Measurements from ENCODE around the gene ACADS. TPM values are rescaled to one million over a fixed set of nuclear protein-coding genes. Genes with fewer than 3 reads are reported as not detected.
"Not testable (repeated sequence)": the region's sequence is repeated elsewhere in the genome, so short reads cannot be mapped to it uniquely, and the experiment has no call there.

Gene ACADS
- total RNA-seq, 1 donor from 2014 or later = 58.5 TPM

GRCh38 chr12:120726510-120726793, 826 bp downstream of the ACADS start:
- intact Hi-C loops (cut with DNase I) = loop anchor here (5.0 to 10.0 kb wide), 2 partner anchors 144 to 248 kb away; partner anchors contain the start of genes HNF1A and POP5
- Histone ChIP-seq H3K9me3 (no peaks in the 10 kb centered on the region), H3K27me3 (no peaks in the 10 kb centered on the region), H3K27ac (peak overlapping the region; percentile 83 to 85), H3K4me3 (peak overlapping the region in 1 of 2 donors; percentile 75), H3K4me1 (peaks cover 0 to 8% of the 10 kb centered on the region in 2 donors), H3K36me3 (peaks cover 17 to 34% of the 10 kb centered on the region in 2 donors)
- TF ChIP-seq CTCF (IDR thresholded peaks at IDR 0.05) = no peak
- DNase-seq (ENCODE audit: low spot score in 2 of 2) = no peak

- intact Hi-C loops (cut with DNase I) = loop anchor here (5.0 to 10.0 kb wide), 2 partner anchors 145 to 248 kb away; partner anchors contain the start of genes HNF1A and POP5
Observed at GRCh38 chr12:120726961-120727360, 1.3 kb downstream of the ACADS start.

GRCh38 chr12:120732198-120732597, 6.6 kb downstream of the ACADS start:
- H3K4me1 ChIP-seq; DNase-seq (ENCODE audit: low spot score in 2 of 2); H3K27me3 ChIP-seq; intact Hi-C loops (cut with DNase I); H3K27ac ChIP-seq; H3K4me3 ChIP-seq; H3K9me3 ChIP-seq: not testable (repeated sequence)
- H3K36me3 ChIP-seq = peaks cover 7 to 14% of the 10 kb centered on the region in 2 donors

More at GRCh38 chr12:120726961-120727360, 1.3 kb downstream of the ACADS start:
- no peak for DNase-seq (ENCODE audit: low spot score in 2 of 2)
- no peaks in the 10 kb centered on the region for H3K27me3 ChIP-seq
- no peaks in the 10 kb centered on the region for H3K9me3 ChIP-seq
- peak overlapping the region in 1 of 2 donors; percentile 85 for H3K27ac ChIP-seq
- no peak overlapping the region for H3K4me3 ChIP-seq
- no peak for TF ChIP-seq CTCF (IDR thresholded peaks at IDR 0.05)
- H3K36me3 ChIP-seq = peaks cover 14 to 30% of the 10 kb centered on the region in 2 donors
- H3K4me1 ChIP-seq = peaks cover 0 to 8% of the 10 kb centered on the region in 2 donors

GRCh38 chr12:120733574-120733973, 7.9 kb downstream of the ACADS start:
- Histone ChIP-seq H3K4me3 (no peak overlapping the region), H3K36me3 (peaks cover 10 to 17% of the 10 kb centered on the region in 2 donors), H3K27me3 (no peaks in the 10 kb centered on the region), H3K9me3 (no peaks in the 10 kb centered on the region), H3K27ac (no peak overlapping the region), H3K4me1 (no peaks in the 10 kb centered on the region)
- intact Hi-C loops (cut with DNase I) = no loop called here
- no peak for DNase-seq (ENCODE audit: low spot score in 2 of 2)
- TF ChIP-seq CTCF (IDR thresholded peaks at IDR 0.05) = no peak

- DNase-seq (ENCODE audit: low spot score in 2 of 2) = no peak
- intact Hi-C loops (cut with DNase I) = no loop called here
Observed at GRCh38 chr12:120734210-120734609, 8.6 kb downstream of the ACADS start.

GRCh38 chr12:120735181-120735580, 9.6 kb downstream of the ACADS start:
- intact Hi-C loops (cut with DNase I) = no loop called here
- H3K4me1 ChIP-seq = no peaks in the 10 kb centered on the region
- no peak overlapping the region for H3K4me3 ChIP-seq
- no peak for DNase-seq (ENCODE audit: low spot score in 2 of 2)
- H3K27ac ChIP-seq = no peak overlapping the region
- TF ChIP-seq CTCF (IDR thresholded peaks at IDR 0.05) = no peak
- H3K27me3 ChIP-seq = no peaks in the 10 kb centered on the region
- H3K36me3 ChIP-seq = peaks cover 11 to 22% of the 10 kb centered on the region in 2 donors
- H3K9me3 ChIP-seq = no peaks in the 10 kb centered on the region

More at GRCh38 chr12:120734210-120734609, 8.6 kb downstream of the ACADS start:
- TF ChIP-seq CTCF (IDR thresholded peaks at IDR 0.05) = no peak
- Histone ChIP-seq H3K4me1 (no peaks in the 10 kb centered on the region), H3K27ac (no peak overlapping the region), H3K27me3 (no peaks in the 10 kb centered on the region), H3K9me3 (no peaks in the 10 kb centered on the region), H3K36me3 (peaks cover 14 to 24% of the 10 kb centered on the region in 2 donors), H3K4me3 (no peak overlapping the region)

Measured in ascending aorta (tissue), 2 donors.